Epithelial cell of proximal tubule (primary cell): Measurements from ENCODE around the gene PTGDR2. TPM values are rescaled to one million over a fixed set of nuclear protein-coding genes. Genes with fewer than 3 reads are reported as not detected.

Experiments
- DNase-seq: peaks from one replicate; pipeline ENCODE4 v3.0.0-alpha.2; 2011; ENCODE audit warnings: low read depth
- H3K4me3 ChIP-seq: 2 replicates; pipeline ENCODE4 v1.5.1; 2011; ENCODE audit warnings: low read depth, mild to moderate bottlenecking, low read length
- total RNA-seq: library from RNA; depleted of rRNA; stranded (reverse); fragments of >200 nt; gene quantifications from 2 replicates; pipeline ENCODE4 v1.2.3, GENCODE V29; 2015
- TF ChIP-seq, protein P1 (sequence below): conservative IDR thresholded peaks from 2 replicates; pipeline ENCODE4 v1.5.1; 2012; ENCODE audit warnings: low read depth, mild to moderate bottlenecking, low read length

Gene PTGDR2
- total RNA-seq, 1 donor from 2014 or later, result not detected

DNA sequence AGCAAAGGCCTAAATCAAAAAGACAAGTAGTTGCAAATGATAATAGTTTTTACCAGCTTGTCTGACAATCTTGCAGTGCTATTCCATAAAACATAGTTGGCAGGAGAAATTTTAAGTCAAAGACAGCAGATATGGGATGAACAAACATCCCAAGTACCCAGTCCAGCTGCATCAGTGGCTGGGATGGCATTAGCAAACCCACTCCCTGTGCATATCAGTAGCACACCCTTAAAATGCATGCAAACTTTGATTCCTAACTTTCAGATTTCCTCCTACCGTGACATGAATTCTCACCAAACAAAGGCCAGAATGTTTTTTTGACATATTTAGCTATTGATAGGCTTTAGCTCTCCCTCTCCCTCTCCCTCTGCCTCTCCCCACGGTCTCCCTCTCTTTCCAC is 41.6 kb downstream of the PTGDR2 start:
- H3K4me3 ChIP-seq, result no peak overlapping the region
- TF ChIP-seq, protein P1, sequence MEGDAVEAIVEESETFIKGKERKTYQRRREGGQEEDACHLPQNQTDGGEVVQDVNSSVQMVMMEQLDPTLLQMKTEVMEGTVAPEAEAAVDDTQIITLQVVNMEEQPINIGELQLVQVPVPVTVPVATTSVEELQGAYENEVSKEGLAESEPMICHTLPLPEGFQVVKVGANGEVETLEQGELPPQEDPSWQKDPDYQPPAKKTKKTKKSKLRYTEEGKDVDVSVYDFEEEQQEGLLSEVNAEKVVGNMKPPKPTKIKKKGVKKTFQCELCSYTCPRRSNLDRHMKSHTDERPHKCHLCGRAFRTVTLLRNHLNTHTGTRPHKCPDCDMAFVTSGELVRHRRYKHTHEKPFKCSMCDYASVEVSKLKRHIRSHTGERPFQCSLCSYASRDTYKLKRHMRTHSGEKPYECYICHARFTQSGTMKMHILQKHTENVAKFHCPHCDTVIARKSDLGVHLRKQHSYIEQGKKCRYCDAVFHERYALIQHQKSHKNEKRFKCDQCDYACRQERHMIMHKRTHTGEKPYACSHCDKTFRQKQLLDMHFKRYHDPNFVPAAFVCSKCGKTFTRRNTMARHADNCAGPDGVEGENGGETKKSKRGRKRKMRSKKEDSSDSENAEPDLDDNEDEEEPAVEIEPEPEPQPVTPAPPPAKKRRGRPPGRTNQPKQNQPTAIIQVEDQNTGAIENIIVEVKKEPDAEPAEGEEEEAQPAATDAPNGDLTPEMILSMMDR, result no peak
- no peak for DNase-seq

DNA sequence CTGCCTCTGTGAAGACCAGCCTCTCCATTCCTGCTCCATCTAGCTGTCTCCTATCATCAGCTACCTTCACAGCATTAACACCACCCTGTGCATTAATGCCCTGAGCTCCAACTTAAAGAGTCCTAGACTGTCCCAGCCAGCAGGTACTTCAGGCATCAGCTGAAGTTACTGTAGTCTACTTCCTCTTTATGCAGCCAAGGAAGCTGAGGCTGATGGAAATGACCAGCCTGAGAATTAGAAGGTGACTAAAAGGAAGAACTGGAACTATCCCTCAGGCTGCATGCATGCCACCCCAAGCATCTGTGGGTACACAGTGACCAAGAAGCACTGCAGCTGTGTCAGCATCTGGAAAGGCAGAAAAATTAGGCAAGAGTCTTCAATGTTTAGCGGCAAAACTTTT is 42.4 kb downstream of the PTGDR2 start:
- DNase-seq, result no peak
- no peak overlapping the region for H3K4me3 ChIP-seq
- TF ChIP-seq, protein P1, result no peak

DNA sequence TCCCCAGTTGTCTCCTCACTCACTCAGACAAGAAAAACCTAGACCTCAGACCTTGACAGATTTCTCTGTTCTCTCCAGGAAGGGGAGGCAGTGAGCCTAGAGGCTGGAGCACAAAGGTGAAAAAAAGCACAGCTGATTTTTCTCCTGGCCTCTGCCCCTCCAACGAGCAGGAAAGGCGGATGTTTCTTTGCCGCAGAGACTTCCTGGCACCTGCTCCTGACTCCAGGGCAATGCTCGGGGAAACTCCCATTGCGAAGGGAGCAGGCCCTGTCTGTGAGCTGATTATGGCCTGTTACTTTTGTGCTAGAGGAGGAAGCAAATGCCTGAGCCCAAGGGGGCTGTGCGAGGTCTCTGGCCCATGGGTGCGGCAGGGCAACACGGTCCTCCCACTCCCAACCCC is 45.2 kb downstream of the PTGDR2 start:
- TF ChIP-seq, protein P1, result no peak
- DNase-seq, result no peak
- no peak overlapping the region for H3K4me3 ChIP-seq

DNA sequence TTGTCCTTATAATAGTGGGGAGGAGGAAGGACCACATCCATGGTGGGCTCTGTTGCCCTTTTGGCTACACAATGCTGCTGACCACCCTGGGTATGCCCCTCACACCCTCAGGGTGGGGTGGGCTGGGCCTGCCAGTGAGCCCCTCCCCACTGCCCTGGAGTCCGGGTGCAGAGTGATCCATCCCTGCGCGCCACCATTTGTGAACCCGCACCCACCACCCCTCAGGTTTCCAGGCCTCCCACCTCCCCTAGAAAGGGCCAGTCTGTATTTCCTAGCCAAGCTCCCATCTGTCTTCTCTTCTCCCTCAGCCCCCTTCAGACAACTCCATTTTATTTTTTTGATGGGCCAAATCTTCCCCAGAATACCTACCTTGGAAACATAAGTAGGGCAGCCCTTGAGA is 45.6 kb downstream of the PTGDR2 start:
- no peak overlapping the region for H3K4me3 ChIP-seq
- TF ChIP-seq, protein P1, result no peak
- DNase-seq, result no peak

DNA sequence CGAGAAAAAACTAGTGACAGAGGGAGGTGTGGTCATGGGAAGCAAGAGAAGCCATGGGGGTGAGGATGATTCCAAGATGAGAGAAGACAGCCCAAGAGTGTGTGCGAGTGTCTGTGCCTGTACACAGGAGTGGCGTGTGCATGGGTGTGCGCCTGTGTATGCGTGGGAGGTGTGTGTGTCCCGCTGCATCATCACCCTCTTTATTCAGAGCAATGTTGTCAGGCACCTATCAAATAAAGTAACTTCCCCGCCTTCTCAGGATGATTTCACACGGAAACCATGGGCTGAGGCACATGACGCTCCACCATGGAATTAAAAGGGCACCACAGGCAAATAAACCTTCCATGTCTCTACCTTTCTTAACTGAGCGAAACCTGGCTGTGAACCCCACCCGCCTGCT is 46.1 kb downstream of the PTGDR2 start:
- no peak overlapping the region for H3K4me3 ChIP-seq
- DNase-seq, result no peak
- TF ChIP-seq, protein P1, result no peak

DNA sequence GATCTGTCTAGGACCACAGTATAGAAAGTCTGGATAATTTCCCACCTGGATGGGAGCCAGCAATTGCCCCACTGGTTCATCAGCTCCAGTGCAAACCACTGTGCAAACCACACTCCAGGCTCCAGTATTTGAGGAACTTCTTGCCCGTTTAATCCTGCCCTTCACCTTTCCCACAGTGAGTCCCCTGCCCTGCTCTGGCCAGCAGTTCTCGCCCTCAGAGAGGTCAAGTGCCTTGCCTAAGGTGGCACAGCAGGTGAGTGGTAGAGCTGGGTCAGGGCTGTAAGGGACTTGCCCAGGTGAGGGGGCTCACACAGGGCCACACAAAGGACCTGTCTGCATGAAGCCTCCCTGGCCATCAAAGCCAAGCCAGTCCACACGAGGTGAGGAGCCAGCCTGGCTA is 46.5 kb downstream of the PTGDR2 start:
- TF ChIP-seq, protein P1, result no peak
- H3K4me3 ChIP-seq, result no peak overlapping the region
- no peak for DNase-seq

DNA sequence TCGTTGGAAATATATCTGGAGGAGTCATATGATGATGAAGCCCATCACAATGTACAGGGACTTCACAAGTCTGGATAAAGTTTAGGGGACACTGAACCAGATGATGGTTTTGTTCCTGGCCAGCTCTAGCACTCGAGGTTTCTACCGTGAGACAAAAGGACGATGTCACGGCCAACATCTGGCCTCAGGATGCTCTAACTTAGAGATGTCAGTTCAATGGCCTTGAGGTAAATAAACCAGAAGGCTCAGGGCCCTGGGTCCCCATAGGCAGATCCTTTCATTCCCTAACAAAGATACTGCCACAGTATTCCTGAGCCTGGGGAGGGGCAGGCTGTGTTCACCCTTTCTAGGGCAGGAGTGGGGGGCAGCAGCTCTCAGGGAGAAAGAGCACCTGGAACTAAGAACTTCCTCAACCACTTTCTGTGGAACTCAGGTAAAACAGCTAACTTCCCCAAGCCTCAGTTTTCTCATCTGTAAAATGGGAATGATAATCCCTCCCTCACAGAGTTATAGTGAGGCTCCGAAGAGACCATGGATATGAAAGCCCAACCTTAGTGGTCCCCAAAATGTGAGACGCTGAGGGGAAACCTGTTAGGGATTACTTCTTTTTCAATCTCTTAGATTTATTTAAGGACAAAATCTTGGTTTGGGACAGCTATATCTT is 52.3 kb downstream of the PTGDR2 start:
- TF ChIP-seq, protein P1, result no peak
- DNase-seq, result no peak
- H3K4me3 ChIP-seq, result no peak overlapping the region
